ENCODE results near the gene TXNRD3. TPM values are rescaled to one million over a fixed set of nuclear protein-coding genes. Genes with fewer than 3 reads are reported as not detected.

TXNRD3 gene
- polyA plus RNA-seq, 3 donors, result 0.57 to 1.7 (median 0.90) TPM

GRCh38 chr3:126557415-126557745 is 97.5 kb downstream of the TXNRD3 start:
- H3K36me3 Mint-ChIP-seq, result no peaks in the 10 kb centered on the region
- no peaks in the 10 kb centered on the region for H3K4me1 ChIP-seq (ENCODE audit: control insufficient read depth in 1 of 2, insufficient read depth in 2 of 2, low read length in 2 of 2)
- H4K20me1 ChIP-seq (ENCODE audit: insufficient read depth, low read length), result no peaks in the 10 kb centered on the region
- no peaks in the 10 kb centered on the region for H3K79me2 ChIP-seq (ENCODE audit: insufficient read depth, low read length)
- H3K27ac Mint-ChIP-seq, result no peak overlapping the region
- DNase-seq, result no peak
- H2AFZ ChIP-seq (ENCODE audit: insufficient read depth, low read depth, low read length, poor library complexity, severe bottlenecking), result no peak overlapping the region
- H3K4me1 Mint-ChIP-seq, result no peaks in the 10 kb centered on the region
- H3K9ac ChIP-seq (ENCODE audit: insufficient read depth, low read length, poor library complexity, severe bottlenecking), result no peak overlapping the region
- TF ChIP-seq, protein P1, sequence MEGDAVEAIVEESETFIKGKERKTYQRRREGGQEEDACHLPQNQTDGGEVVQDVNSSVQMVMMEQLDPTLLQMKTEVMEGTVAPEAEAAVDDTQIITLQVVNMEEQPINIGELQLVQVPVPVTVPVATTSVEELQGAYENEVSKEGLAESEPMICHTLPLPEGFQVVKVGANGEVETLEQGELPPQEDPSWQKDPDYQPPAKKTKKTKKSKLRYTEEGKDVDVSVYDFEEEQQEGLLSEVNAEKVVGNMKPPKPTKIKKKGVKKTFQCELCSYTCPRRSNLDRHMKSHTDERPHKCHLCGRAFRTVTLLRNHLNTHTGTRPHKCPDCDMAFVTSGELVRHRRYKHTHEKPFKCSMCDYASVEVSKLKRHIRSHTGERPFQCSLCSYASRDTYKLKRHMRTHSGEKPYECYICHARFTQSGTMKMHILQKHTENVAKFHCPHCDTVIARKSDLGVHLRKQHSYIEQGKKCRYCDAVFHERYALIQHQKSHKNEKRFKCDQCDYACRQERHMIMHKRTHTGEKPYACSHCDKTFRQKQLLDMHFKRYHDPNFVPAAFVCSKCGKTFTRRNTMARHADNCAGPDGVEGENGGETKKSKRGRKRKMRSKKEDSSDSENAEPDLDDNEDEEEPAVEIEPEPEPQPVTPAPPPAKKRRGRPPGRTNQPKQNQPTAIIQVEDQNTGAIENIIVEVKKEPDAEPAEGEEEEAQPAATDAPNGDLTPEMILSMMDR (IDR thresholded peaks at IDR 0.05), result no peak
- no peak overlapping the region for H3K27ac ChIP-seq (ENCODE audit: low read depth in 1 of 2, low read length in 2 of 2)
- no peak overlapping the region for H3K4me3 Mint-ChIP-seq
- H3K4me2 ChIP-seq (replicated peaks; ENCODE audit: extremely low read depth, low read length, poor library complexity, severe bottlenecking), result no peak overlapping the region
- intact Hi-C loops (cut with micrococcal nuclease), result no loop called here
- H3K27me3 ChIP-seq (ENCODE audit: control insufficient read depth in 2 of 2, insufficient read depth in 2 of 2, low read length in 2 of 2), result no peaks in the 10 kb centered on the region
- H3K4me3 ChIP-seq (replicated peaks in 1 of 3; ENCODE audit: low read depth in 2 of 3, low read length in 3 of 3), result no peak overlapping the region
- peaks cover 0 to 2% (median 0%) of the 10 kb centered on the region in 7 donors for H3K9me3 Mint-ChIP-seq
- H3K9me3 ChIP-seq (replicated peaks in 1 of 2; ENCODE audit: control insufficient read depth in 1 of 2, insufficient read depth in 1 of 2, low read length in 2 of 2), result no peaks in the 10 kb centered on the region
- peaks cover 0 to 8% (median 2%) of the 10 kb centered on the region in 3 donors for H3K27me3 Mint-ChIP-seq (ENCODE audit: low read depth in 3 of 3)
- 97% methylated on average over 11 of the region's 11 CpGs for WGBS (ENCODE audit: insufficient coverage)
- no peaks in the 10 kb centered on the region for H3K36me3 ChIP-seq (replicated peaks in 1 of 2; ENCODE audit: control insufficient read depth in 1 of 2, insufficient read depth in 2 of 2, low read length in 2 of 2)

Small RNA genes lying within 50 kb of the gene (small RNA-seq; reads per million reads assigned to genes)
- gene RNA5SP138 (ENCODE audit: insufficient read length, low read depth), result not detected

Other genes with a start within 250 kb of the TXNRD3 start
- gene ZXDC, start 179.2 kb downstream of the TXNRD3 start, polyA plus RNA-seq, result 10 to 100 TPM in 1 of 3 donors, 1 to 10 TPM in 2; 6.3 to 44.8 (median 9.7) TPM
- gene UROC1, start 137.4 kb downstream of the TXNRD3 start, polyA plus RNA-seq, result not detected
- gene CHST13, start 131.0 kb downstream of the TXNRD3 start, polyA plus RNA-seq, result 10 to 100 TPM; 16.6 to 41.8 (median 39.2) TPM
- gene C3orf22, start 96.2 kb downstream of the TXNRD3 start, polyA plus RNA-seq, result not detected
- gene CHCHD6, start 49.1 kb upstream of the TXNRD3 start, polyA plus RNA-seq, result 1 to 10 TPM; 1.1 to 1.8 (median 1.8) TPM